Esophagus muscularis mucosa (tissue), 3 donors: ENCODE results near the gene MCM10.

Experiments
- CTCF ChIP-seq, 3 experiments: fragments of 200-600 bp in 2 of 3; fragments of 450-650 bp in 1 of 3; sonication (generic) in 2 of 3; IDR thresholded peaks; one replicate each; pipeline ENCODE4 v1.5.1; 2017 to 2019; ENCODE audit warnings: antibody characterized with exemption in 3 of 3, mild to moderate bottlenecking in 2 of 3, moderate library complexity in 1 of 3
- POLR2AphosphoS5 ChIP-seq, 2 donors: sonication (generic); formaldehyde crosslinking; IDR thresholded peaks; one replicate each; pipeline ENCODE4 v1.6.1; 2017; ENCODE audit warnings: antibody characterized with exemption in 2 of 2

GRCh38 chr10:13120786-13121499 lies 40.4 kb upstream of the MCM10 start:
- TF ChIP-seq CTCF (IDR thresholded peaks at IDR 0.05), result no peak
- TF ChIP-seq POLR2AphosphoS5 (IDR thresholded peaks at IDR 0.05), result peak in 1 of 2 donors; percentile 44
